ENCODE results near the gene HSF5.

DNA sequence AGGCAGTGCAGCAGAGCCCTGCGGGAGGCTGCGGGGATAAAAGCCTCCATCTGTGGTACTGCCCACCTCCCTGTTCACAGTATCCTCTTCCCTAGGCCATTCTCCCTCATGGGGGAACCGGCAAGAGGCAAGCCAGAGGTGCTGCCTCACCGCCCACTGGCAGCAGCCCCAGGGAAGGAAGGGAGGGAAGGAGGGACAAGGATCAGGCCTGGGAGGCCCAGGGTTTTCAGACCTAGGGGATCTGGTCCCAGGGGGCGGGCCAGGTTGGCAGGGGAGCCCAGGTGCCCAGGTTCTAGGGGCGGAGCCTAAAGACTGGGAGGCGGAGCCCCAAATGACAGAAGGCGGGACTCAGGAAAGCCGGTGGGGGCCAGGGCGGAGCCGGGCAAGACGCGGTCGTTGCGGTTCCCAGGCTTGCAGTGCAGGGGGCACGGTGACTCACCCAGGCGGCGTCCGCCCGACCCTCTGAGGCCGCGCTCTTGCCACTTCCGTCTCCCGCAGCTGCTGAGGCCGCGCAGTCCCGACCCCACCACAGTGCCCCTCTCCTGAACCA, 29.2 kb upstream of the HSF5 start:
- TF ChIP-seq, protein P1, sequence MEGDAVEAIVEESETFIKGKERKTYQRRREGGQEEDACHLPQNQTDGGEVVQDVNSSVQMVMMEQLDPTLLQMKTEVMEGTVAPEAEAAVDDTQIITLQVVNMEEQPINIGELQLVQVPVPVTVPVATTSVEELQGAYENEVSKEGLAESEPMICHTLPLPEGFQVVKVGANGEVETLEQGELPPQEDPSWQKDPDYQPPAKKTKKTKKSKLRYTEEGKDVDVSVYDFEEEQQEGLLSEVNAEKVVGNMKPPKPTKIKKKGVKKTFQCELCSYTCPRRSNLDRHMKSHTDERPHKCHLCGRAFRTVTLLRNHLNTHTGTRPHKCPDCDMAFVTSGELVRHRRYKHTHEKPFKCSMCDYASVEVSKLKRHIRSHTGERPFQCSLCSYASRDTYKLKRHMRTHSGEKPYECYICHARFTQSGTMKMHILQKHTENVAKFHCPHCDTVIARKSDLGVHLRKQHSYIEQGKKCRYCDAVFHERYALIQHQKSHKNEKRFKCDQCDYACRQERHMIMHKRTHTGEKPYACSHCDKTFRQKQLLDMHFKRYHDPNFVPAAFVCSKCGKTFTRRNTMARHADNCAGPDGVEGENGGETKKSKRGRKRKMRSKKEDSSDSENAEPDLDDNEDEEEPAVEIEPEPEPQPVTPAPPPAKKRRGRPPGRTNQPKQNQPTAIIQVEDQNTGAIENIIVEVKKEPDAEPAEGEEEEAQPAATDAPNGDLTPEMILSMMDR (IDR thresholded peaks at IDR 0.05; ENCODE audit: low read length), result no peak
- TF ChIP-seq EZH2phosphoT487 (IDR thresholded peaks at IDR 0.05; ENCODE audit: low read length), result no peak

All from MM.1S (cell line).